ENCODE results near the gene GPR108. TPM values are rescaled to one million over a fixed set of nuclear protein-coding genes. Genes with fewer than 3 reads are reported as not detected.

GPR108 gene
- total and polyA plus RNA-seq, 2 of the 13 experiments (the other 11 are each of a cell fraction or from before 2014, with no cell fraction given) = 36.4 to 63.0 TPM

- TF ChIP-seq, protein P1, sequence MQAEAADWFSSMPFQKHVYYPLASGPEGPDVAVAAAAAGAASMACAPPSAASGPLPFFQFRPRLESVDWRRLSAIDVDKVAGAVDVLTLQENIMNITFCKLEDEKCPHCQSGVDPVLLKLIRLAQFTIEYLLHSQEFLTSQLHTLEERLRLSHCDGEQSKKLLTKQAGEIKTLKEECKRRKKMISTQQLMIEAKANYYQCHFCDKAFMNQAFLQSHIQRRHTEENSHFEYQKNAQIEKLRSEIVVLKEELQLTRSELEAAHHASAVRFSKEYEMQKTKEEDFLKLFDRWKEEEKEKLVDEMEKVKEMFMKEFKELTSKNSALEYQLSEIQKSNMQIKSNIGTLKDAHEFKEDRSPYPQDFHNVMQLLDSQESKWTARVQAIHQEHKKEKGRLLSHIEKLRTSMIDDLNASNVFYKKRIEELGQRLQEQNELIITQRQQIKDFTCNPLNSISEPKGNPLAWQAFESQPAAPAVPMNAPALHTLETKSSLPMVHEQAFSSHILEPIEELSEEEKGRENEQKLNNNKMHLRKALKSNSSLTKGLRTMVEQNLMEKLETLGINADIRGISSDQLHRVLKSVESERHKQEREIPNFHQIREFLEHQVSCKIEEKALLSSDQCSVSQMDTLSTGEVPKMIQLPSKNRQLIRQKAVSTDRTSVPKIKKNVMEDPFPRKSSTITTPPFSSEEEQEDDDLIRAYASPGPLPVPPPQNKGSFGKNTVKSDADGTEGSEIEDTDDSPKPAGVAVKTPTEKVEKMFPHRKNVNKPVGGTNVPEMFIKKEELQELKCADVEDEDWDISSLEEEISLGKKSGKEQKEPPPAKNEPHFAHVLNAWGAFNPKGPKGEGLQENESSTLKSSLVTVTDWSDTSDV (CRISPR knock-in tag; IDR thresholded peaks at IDR 0.05) = peak; percentile 66; the same call in 1 of the 2 replicates
- no peak for TF ChIP-seq HOMEZ (CRISPR knock-in tag; IDR thresholded peaks at IDR 0.05; ENCODE audit: low read depth)
- TF ChIP-seq ZNF740 (CRISPR knock-in tag; IDR thresholded peaks at IDR 0.05) = no peak
- no peak for TF ChIP-seq HNF1A (IDR thresholded peaks at IDR 0.05; ENCODE audit: low read depth)
- TF ChIP-seq HNF1A (CRISPR knock-in tag; IDR thresholded peaks at IDR 0.05; ENCODE audit: borderline replicate concordance) = peak; percentile 71; the same call in 1 of the 2 replicates
- TF ChIP-seq ZNF644 (CRISPR knock-in tag; IDR thresholded peaks at IDR 0.05; ENCODE audit: low read depth) = no peak
- no peak for TF ChIP-seq THYN1 (CRISPR knock-in tag; IDR thresholded peaks at IDR 0.05; ENCODE audit: borderline replicate concordance, low read depth)
- TF ChIP-seq, protein P2, sequence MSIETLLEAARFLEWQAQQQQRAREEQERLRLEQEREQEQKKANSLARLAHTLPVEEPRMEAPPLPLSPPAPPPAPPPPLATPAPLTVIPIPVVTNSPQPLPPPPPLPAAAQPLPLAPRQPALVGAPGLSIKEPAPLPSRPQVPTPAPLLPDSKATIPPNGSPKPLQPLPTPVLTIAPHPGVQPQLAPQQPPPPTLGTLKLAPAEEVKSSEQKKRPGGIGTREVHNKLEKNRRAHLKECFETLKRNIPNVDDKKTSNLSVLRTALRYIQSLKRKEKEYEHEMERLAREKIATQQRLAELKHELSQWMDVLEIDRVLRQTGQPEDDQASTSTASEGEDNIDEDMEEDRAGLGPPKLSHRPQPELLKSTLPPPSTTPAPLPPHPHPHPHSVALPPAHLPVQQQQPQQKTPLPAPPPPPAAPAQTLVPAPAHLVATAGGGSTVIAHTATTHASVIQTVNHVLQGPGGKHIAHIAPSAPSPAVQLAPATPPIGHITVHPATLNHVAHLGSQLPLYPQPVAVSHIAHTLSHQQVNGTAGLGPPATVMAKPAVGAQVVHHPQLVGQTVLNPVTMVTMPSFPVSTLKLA (IDR thresholded peaks at IDR 0.05) = peak; percentile 87
- peak; percentile 98 for TF ChIP-seq MYC (CRISPR knock-in tag; IDR thresholded peaks at IDR 0.05; ENCODE audit: borderline replicate concordance)
- TF ChIP-seq ZFAT (CRISPR knock-in tag; conservative IDR thresholded peaks at IDR 0.05) = no peak
- TF ChIP-seq MIXL1 (CRISPR knock-in tag; IDR thresholded peaks at IDR 0.05) = no peak; the same call in 1 of the 2 replicates
- 0 out of 2 replicates have a peak, but pooled peaks have one; percentile 35 for TF ChIP-seq ZBTB8A (CRISPR knock-in tag; IDR thresholded peaks at IDR 0.05; ENCODE audit: borderline replicate concordance, low read depth)
- TF ChIP-seq ESRRA (CRISPR knock-in tag; IDR thresholded peaks at IDR 0.05; ENCODE audit: low read depth) = no peak; the same call in 1 of the 2 replicates
- 0 out of 2 replicates have a peak, but pooled peaks have one; percentile 22 for TF ChIP-seq ZNF546 (CRISPR knock-in tag; conservative IDR thresholded peaks at IDR 0.05)
- peak; percentile 63; the same call in 1 of the 2 replicates for TF ChIP-seq ZNF746 (CRISPR knock-in tag; IDR thresholded peaks at IDR 0.05)
- 0 out of 2 replicates have a peak, but pooled peaks have one; percentile 32 for TF ChIP-seq ISX (CRISPR knock-in tag; conservative IDR thresholded peaks at IDR 0.05)
Observed at GRCh38 chr19:6753178-6754031, 16.0 kb upstream of the GPR108 start (continued).
